A549 (cell line): Measurements from ENCODE around the gene TSPEAR. TPM values are rescaled to one million over a fixed set of nuclear protein-coding genes. Genes with fewer than 3 reads are reported as not detected.

Source experiments
- ATAC-seq, 2 experiments: fragments of 200-7000 bp in 1 of 2; fragments of >200 bp in 1 of 2; cut with Nextera tagmentation in 1 of 2; cut with Tn5 transposase in 1 of 2; 3 replicates each; pipeline versions ENCODE4 v1.8.0 to v1.9.1; 2018 to 2020; ENCODE audit warnings: mild to moderate bottlenecking in 1 of 2, moderate library complexity in 1 of 2
- CTCF ChIA-PET: fragments of 300-600 bp; sonication (Branson Sonifier 250); formaldehyde crosslinking; extraction: SDS; loops from one replicate; lab custom pipeline; 2021; ENCODE audit warnings: antibody characterized with exemption, inconsistent platforms; lab: Yijun Ruan, JAX
- POLR2A ChIA-PET: fragments of 350-600 bp; formaldehyde crosslinking; extraction: SDS; loops from one replicate; lab custom pipeline; 2021; ENCODE audit warnings: antibody characterized with exemption, inconsistent platforms; lab: Yijun Ruan, JAX
- DNase-seq, 2 experiments: peaks; one replicate each; pipeline versions ENCODE4 v3.0.0 to v3.0.0-alpha.2; 2011 to 2016; ENCODE audit warnings: low read depth in 1 of 2, low spot score in 1 of 2
- FAIRE-seq: peaks from 2 replicates; lab custom pipeline; 2011; peaks lifted over from hg19 to GRCh38; lab: Jason Lieb, UNC
- H3K27ac ChIP-seq, 2 experiments: fragments of >200 bp; sonication (Bioruptor Twin); formaldehyde crosslinking; 3 replicates each; pipeline ENCODE4 v1.5.1; 2016 to 2017
- H3K4me1 ChIP-seq: fragments of >200 bp; sonication (Bioruptor Twin); formaldehyde crosslinking; 3 replicates; pipeline ENCODE4 v1.6.1; 2016
- H3K4me2 ChIP-seq: fragments of >200 bp; sonication (Bioruptor Twin); formaldehyde crosslinking; 3 replicates; pipeline ENCODE4 v1.6.1; 2016
- H3K4me3 ChIP-seq: fragments of >200 bp; sonication (Bioruptor Twin); formaldehyde crosslinking; 3 replicates; pipeline ENCODE4 v1.5.1; 2016
- H3K9me3 ChIP-seq: fragments of >200 bp; sonication (Bioruptor Twin); formaldehyde crosslinking; 3 replicates; pipeline ENCODE4 v1.6.1; 2016
- ATOH8 ChIP-seq: fragments of 250-450 bp; sonication (Bioruptor Pico); IDR thresholded peaks from 2 replicates; pipeline ENCODE4 v1.5.0; 2020; ENCODE audit warnings: low read depth, mild to moderate bottlenecking, moderate library complexity
- CBX2 ChIP-seq: fragments of 200-600 bp; sonication (generic); IDR thresholded peaks from 2 replicates; pipeline ENCODE4 v1.6.1; 2016; ENCODE audit warnings: low read depth, mild to moderate bottlenecking, borderline replicate concordance
- EHF ChIP-seq: fragments of 250-450 bp; sonication (Bioruptor Pico); IDR thresholded peaks from 2 replicates; pipeline ENCODE4 v1.5.0; 2020; ENCODE audit warnings: mild to moderate bottlenecking
- EP300 ChIP-seq, 2 experiments: fragments of >200 bp; sonication (Bioruptor Twin); formaldehyde crosslinking; IDR thresholded peaks; 2 replicates in 1 of 2; 3 replicates in 1 of 2; pipeline ENCODE4 v1.6.1; 2016 to 2017
- HOXA7 ChIP-seq: fragments of 250-450 bp; sonication (Bioruptor Pico); IDR thresholded peaks from 2 replicates; pipeline ENCODE4 v1.5.0; 2020; ENCODE audit warnings: mild to moderate bottlenecking, moderate library complexity
- HOXB13 ChIP-seq: fragments of 250-450 bp; sonication (Bioruptor Pico); IDR thresholded peaks from 2 replicates; pipeline ENCODE4 v1.5.0; 2020; ENCODE audit warnings: low read depth, mild to moderate bottlenecking, moderate library complexity
- MAFK ChIP-seq: fragments of 450-650 bp; IDR thresholded peaks from 2 replicates; pipeline ENCODE4 v1.6.1; 2014; ENCODE audit not compliant: partially characterized antibody
- MAZ ChIP-seq: fragments of 150-350 bp; IDR thresholded peaks from 2 replicates; pipeline ENCODE4 v1.6.1; 2014; ENCODE audit warnings: antibody characterized with exemption, low read depth, low read length, borderline replicate concordance
- MYC ChIP-seq: IDR thresholded peaks from 2 replicates; pipeline ENCODE4 v1.6.1; 2012; ENCODE audit warnings: mild to moderate bottlenecking, inconsistent platforms, low read length, improper control_type of control experiment, borderline replicate concordance
- NR3C1 ChIP-seq: fragments of >200 bp; sonication (Bioruptor Twin); formaldehyde crosslinking; IDR thresholded peaks from 3 replicates; pipeline ENCODE4 v1.6.1; 2017
- POLR2A ChIP-seq: IDR thresholded peaks from 2 replicates; pipeline ENCODE4 v1.6.1; 2012; ENCODE audit warnings: mild to moderate bottlenecking, low read length
- RCOR1 ChIP-seq: fragments of 150-350 bp; IDR thresholded peaks from 2 replicates; pipeline ENCODE4 v1.6.1; 2014; ENCODE audit warnings: antibody characterized with exemption, low read length, low read depth
- SMC3 ChIP-seq: fragments of >200 bp; sonication (Bioruptor Twin); formaldehyde crosslinking; IDR thresholded peaks from 3 replicates; pipeline ENCODE4 v1.6.1; 2018; ENCODE audit warnings: inconsistent platforms
- SREBF2 ChIP-seq: fragments of 450-650 bp; IDR thresholded peaks from 2 replicates; pipeline ENCODE4 v1.6.1; 2014; ENCODE audit warnings: mild to moderate bottlenecking, moderate library complexity
- TP53 ChIP-seq: fragments of 250-450 bp; sonication (Bioruptor Pico); IDR thresholded peaks from 2 replicates; pipeline ENCODE4 v1.5.0; 2021; ENCODE audit warnings: mild to moderate bottlenecking, moderate library complexity
- ZSCAN20 ChIP-seq: fragments of 250-450 bp; sonication (Bioruptor Pico); IDR thresholded peaks from 2 replicates; pipeline ENCODE4 v1.8.0; 2022; ENCODE audit warnings: mild to moderate bottlenecking, moderate library complexity
- WGBS: methylation state at CpG from one replicate; pipeline ENCODE4 v1.1.6; 2017; ENCODE audit errors: missing lambda C conversion rate; 5-methylcytosine and 5-hydroxymethylcytosine counted together
- polyA plus RNA-seq, 4 experiments: library from polyadenylated mRNA; depleted of rRNA in 3 of 4; stranded (reverse); fragments of >200 nt; fragmentation: RNase III in 1 of 4; extraction: RNeasy Plus Mini Kit Qiagen cat#74134 plus additional on column Dnase treatment in 1 of 4; gene quantifications; 2 replicates in 3 of 4; 3 replicates in 1 of 4; pipeline ENCODE4 v1.2.3, GENCODE V29; 2011 to 2017
- TF ChIP-seq, protein P1 (sequence below): fragments of >200 bp; sonication (Bioruptor Twin); formaldehyde crosslinking; IDR thresholded peaks from 2 replicates; pipeline ENCODE4 v1.6.1; 2016
- TF ChIP-seq, protein P2 (sequence below): IDR thresholded peaks from 2 replicates; pipeline ENCODE4 v1.6.1; 2012

TSPEAR gene
- polyA plus RNA-seq, 2 of the 4 experiments (the other 2 are of a cell fraction), result not detected

DNA sequence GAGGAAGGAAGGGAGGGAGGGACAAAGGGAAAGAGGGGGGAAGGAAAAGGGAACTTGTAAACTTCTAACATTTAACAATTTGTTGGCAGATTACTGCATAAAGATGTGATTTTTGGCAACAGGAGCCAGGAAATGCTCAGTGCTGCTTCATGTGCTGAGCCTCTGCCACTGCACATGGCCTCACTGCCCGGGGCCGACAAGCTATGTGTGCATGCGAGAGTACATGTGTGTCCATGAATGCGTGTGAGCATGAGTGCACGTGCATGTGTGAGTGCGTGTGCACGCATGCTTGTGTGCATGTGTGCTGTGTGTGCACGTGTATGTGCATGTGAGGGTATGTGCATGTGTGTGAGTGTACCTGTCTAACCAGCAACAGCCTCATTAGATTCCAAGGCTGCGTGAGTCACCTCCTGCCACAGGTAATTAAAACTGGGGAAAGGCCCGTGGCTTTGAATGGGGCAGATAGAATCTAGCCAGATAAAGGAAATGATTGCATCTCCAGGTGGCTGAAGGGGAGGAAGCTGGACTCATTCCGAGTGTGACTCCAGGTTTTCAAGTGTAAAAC is 41.4 kb upstream of the TSPEAR start:
- WGBS, result 68% methylated on average over 11 of the region's 11 CpGs
- ChIA-PET CTCF (interaction anchor here (1.0 to 1.2 kb wide), 3 partner anchors 10 to 243 kb away, joined by 3 read pairs; no protein-coding TSS in a partner anchor), POLR2A (no interaction called here)
- Histone ChIP-seq H3K4me1 (no peaks in the 10 kb centered on the region), H3K4me3 (no peak overlapping the region), H3K9me3 (no peaks in the 10 kb centered on the region)
- no peak for DNase-seq
- no peak for TF ChIP-seq ZSCAN20
- no peak for TF ChIP-seq HOXB13
- no peak for TF ChIP-seq RCOR1
- TF ChIP-seq SREBF2, result no peak
- TF ChIP-seq, all 56 proteins: peak for 0
- FAIRE-seq, result no peak
- Histone ChIP-seq H3K4me2 (no peak overlapping the region), H3K27ac (no peak overlapping the region)
- no peak for ATAC-seq

DNA sequence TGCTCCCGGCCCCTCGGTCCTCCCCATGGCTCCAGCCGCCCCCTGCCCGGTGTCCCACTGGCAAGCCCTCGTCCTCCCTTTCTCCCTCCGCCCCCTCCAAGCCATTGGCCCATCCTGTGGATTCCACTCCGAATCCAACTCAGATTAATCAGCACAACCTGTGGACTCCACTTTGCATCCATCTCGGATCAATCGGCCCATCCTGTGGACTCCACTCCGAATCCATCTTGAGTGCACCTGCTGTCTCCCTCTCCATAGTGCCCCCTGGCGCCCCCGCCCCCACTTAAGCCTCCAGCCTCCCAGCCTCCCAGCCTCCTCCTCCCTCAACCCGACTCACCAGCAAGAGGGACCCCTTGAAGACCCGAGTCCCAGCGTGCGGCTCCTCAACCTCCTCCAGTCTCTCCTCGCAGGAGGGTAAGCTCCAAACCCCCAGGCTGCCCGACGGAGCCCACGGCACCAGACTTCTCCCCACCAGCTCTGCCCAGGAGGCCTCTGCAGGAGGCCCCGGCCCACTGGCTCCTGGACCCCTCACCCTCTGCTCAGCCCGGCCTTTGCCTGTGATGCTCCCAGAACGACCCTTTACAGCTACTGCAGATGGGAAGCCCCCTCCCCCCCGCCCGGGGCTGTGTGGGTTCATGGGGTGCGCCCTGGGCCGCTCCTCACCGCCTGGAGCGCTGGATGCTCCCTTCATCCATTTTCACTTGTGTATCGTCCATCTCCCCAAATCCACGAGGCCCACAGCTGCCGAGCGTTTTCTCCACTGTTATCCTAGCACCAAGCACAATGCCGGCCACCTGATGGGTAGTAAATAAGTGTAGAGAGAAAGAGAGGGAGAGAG is 40.6 kb upstream of the TSPEAR start:
- no peak for FAIRE-seq
- WGBS, result 54% methylated on average over 12 of the region's 34 CpGs
- ChIA-PET POLR2A (no interaction called here), CTCF (interaction anchor here (1.0 to 1.6 kb wide), 4 partner anchors 9 to 243 kb away, joined by 3 to 5 read pairs (median 3); no protein-coding TSS in a partner anchor)
- Histone ChIP-seq H3K4me2 (no peak overlapping the region), H3K4me3 (no peak overlapping the region), H3K27ac (no peak overlapping the region), H3K4me1 (no peaks in the 10 kb centered on the region), H3K9me3 (no peaks in the 10 kb centered on the region)
- no peak for DNase-seq
- ATAC-seq, result no peak
- TF ChIP-seq RCOR1 (no peak), TP53 (no peak), MYC (no peak), NR3C1 (no peak), HOXA7 (CRISPR knock-in tag) (no peak), MAFK (no peak), ATOH8 (CRISPR knock-in tag) (no peak), SREBF2 (no peak)
- TF ChIP-seq, protein P1, sequence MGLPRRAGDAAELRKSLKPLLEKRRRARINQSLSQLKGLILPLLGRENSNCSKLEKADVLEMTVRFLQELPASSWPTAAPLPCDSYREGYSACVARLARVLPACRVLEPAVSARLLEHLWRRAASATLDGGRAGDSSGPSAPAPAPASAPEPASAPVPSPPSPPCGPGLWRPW, result no peak

DNA sequence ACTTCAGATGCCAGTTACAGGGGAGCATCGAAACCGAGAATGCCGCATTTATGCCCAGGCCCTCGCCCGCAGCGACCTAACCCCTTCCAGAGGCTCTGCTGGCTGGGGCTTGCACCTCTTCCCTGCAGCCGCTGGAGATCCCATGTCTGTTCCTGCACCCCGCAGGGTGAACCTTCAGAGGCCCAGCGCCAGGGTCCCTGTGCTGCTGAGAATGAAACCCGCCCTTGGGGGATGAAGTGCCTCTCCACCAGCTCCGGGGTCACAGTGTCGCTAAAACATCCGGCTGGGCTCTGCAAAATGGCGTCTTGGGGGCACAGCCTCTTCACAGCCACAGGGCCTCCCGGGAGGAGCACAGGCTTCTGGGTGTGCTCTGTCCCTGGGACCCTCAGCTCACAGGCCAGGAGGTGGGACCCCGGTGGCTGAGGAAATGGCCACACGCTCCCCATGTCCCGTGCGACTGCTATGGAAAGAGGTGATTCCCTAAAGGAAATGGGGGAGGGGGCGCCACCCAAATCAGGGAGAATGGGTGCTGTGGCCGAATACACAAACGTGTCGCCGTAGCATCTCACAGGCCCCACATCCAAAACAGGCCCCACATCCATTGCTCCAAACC is 39.9 kb upstream of the TSPEAR start:
- no peak overlapping the region for H3K4me2 ChIP-seq
- H3K27ac ChIP-seq, result no peak overlapping the region
- H3K9me3 ChIP-seq, result no peaks in the 10 kb centered on the region
- H3K4me3 ChIP-seq, result no peak overlapping the region
- FAIRE-seq, result no peak
- WGBS, result 73% methylated on average over 12 of the region's 24 CpGs
- POLR2A ChIA-PET, result no interaction called here
- CTCF ChIA-PET, result interaction anchor here (1.2 to 1.6 kb wide), 2 partner anchors 9 to 204 kb away, joined by 3 to 5 read pairs; no protein-coding TSS in a partner anchor
- no peaks in the 10 kb centered on the region for H3K4me1 ChIP-seq
- ATAC-seq, result no peak
- no peak for DNase-seq
- TF ChIP-seq MAFK, result no peak
- TF ChIP-seq POLR2A, result no peak
- no peak for TF ChIP-seq SMC3
- TF ChIP-seq, protein P2, sequence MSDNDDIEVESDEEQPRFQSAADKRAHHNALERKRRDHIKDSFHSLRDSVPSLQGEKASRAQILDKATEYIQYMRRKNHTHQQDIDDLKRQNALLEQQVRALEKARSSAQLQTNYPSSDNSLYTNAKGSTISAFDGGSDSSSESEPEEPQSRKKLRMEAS, result no peak
- no peak for TF ChIP-seq MAZ
- TF ChIP-seq TP53, result no peak
- TF ChIP-seq EP300 (IDR thresholded peaks at IDR 0.05), result no peak
- TF ChIP-seq CBX2, result no peak
- no peak for TF ChIP-seq EHF (CRISPR knock-in tag)

DNA sequence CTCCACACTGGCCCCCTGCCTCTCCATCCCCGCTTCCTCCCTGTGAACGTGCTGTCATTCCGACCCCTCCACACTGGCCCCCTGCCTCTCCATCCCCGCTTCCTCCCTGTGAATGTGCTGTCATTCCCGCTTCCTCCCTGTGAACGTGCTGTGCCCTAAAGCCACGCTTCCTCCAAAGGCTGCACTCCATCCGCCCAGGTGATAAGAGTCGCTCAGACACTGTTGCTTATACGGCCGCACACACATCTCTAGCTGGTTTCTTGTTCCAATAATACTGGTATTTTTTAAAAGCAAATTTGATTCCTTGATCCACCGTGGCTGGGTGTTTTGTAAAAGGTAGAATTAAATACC is 39.3 kb upstream of the TSPEAR start:
- ChIA-PET CTCF (interaction anchor here (1.6 kb wide), 1 partner anchor 8 kb away, joined by 5 read pairs; no protein-coding TSS in a partner anchor), POLR2A (no interaction called here)
- Histone ChIP-seq H3K4me1 (no peaks in the 10 kb centered on the region), H3K4me2 (no peak overlapping the region), H3K4me3 (no peak overlapping the region), H3K27ac (no peak overlapping the region), H3K9me3 (no peaks in the 10 kb centered on the region)
- TF ChIP-seq HOXB13 (no peak), SREBF2 (no peak)
- DNase-seq (no peak), ATAC-seq (no peak), FAIRE-seq (no peak)
- 66% methylated on average over 11 of the region's 12 CpGs for WGBS
